Osteocyte (in vitro differentiated cells): ENCODE results near the gene SMPD4. TPM values are rescaled to one million over a fixed set of nuclear protein-coding genes. Genes with fewer than 3 reads are reported as not detected.
A peak's percentile ranks its signal among the peaks of the same experiment; 100 is the strongest.
"Not testable (repeated sequence)": the region's sequence is repeated elsewhere in the genome, so short reads cannot be mapped to it uniquely, and the experiment has no call there.

Source experiments
- DNase-seq: peaks from one replicate; pipeline ENCODE4 v3.0.0; 2021; ENCODE audit warnings: mixed read lengths; ENCODE audit not compliant: unreplicated experiment; ENCODE audit errors: extremely low spot score
- H3K27ac Mint-ChIP-seq: one replicate; pipeline ENCODE4 v1.8.0; 2021; ENCODE audit warnings: mild to moderate bottlenecking, mixed read lengths; ENCODE audit not compliant: unreplicated experiment
- H3K27me3 Mint-ChIP-seq: one replicate; pipeline ENCODE4 v1.8.0; 2021; ENCODE audit warnings: mixed read lengths; ENCODE audit not compliant: unreplicated experiment
- H3K36me3 Mint-ChIP-seq: one replicate; pipeline ENCODE4 v1.8.0; 2021; ENCODE audit warnings: mixed read lengths; ENCODE audit not compliant: unreplicated experiment
- H3K4me1 Mint-ChIP-seq: one replicate; pipeline ENCODE4 v1.8.0; 2021; ENCODE audit warnings: mixed read lengths; ENCODE audit not compliant: unreplicated experiment
- H3K4me3 Mint-ChIP-seq: one replicate; pipeline ENCODE4 v1.8.0; 2021; ENCODE audit warnings: mild to moderate bottlenecking, moderate library complexity, mixed read lengths; ENCODE audit not compliant: unreplicated experiment
- H3K9me3 Mint-ChIP-seq: one replicate; pipeline ENCODE4 v1.8.0; 2021; ENCODE audit warnings: mixed read lengths; ENCODE audit not compliant: unreplicated experiment
- CTCF ChIP-seq: fragments of 200-600 bp; sonication (generic); IDR thresholded peaks from 2 replicates; pipeline ENCODE4 v1.5.0; 2021; ENCODE audit warnings: antibody characterized with exemption, mild to moderate bottlenecking, moderate library complexity
- total RNA-seq: library from RNA; stranded (reverse); gene quantifications from 2 replicates; pipeline ENCODE4 v1.2.1, GENCODE V29; 2021

The SMPD4 gene
- total RNA-seq, 1 donor from 2014 or later = 64.8 TPM

DNA sequence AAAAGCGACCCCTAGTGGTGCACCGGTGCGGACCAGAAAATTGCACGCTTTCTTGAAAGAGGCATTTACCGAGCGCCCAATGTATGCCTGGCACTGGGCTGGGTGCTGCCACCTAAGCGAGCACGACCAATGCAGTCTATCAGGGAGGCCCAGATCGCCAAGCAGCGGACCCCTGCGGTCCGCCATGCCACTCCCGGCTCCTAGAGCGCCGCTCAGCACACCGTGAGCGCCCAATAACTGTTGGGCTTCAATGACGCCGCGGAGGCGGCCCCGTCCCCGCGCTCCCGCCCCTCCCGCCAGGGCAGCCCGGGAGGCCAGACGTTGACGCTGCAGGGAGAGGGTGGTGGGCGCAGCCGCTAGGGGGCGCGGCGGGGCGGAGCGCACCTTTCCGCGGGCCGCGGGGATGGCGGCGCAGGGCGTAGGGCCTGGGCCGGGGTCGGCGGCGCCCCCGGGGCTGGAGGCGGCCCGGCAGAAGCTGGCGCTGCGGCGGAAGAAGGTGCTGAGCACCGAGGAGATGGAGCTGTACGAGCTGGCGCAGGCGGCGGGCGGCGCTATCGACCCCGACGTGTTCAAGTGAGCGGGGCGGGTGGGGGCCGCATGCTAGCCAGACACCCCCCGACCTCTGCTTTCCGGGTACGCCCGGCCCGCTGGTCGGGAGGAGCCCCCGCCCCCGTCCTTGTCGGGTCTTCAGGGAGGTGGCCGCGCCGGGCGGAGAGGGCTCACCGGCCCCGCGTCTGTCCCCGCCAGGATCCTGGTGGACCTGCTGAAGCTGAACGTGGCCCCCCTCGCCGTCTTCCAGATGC, 679 bp upstream of the SMPD4 start, which contains the start of gene MZT2B:
Gene MZT2B (plus strand): TSS at position 383 of the 803 bp plus-strand sequence. CDS start 21 bp downstream, at position 404.
- peak within 1 kb of the TSS; percentile 87 for H3K27ac Mint-ChIP-seq
- TF ChIP-seq CTCF = peak; percentile 81
- H3K4me3 Mint-ChIP-seq = peak within 1 kb of the TSS; percentile 92
- H3K9me3 Mint-ChIP-seq, H3K27me3 Mint-ChIP-seq, H3K36me3 Mint-ChIP-seq: not testable (repeated sequence)
- DNase-seq = peak; percentile 96
- H3K4me1 Mint-ChIP-seq = peaks cover 25% of the 10 kb centered on the region

- H3K36me3 Mint-ChIP-seq, DNase-seq, H3K9me3 Mint-ChIP-seq, H3K27me3 Mint-ChIP-seq: not testable (repeated sequence)
- peak overlapping the region; percentile 87 for H3K27ac Mint-ChIP-seq
- H3K4me1 Mint-ChIP-seq = peaks cover 25% of the 10 kb centered on the region
- H3K4me3 Mint-ChIP-seq = peak overlapping the region; percentile 92
These were observed 738 bp downstream of the SMPD4 start for GRCh38 chr2:130180404-130181324.

DNA sequence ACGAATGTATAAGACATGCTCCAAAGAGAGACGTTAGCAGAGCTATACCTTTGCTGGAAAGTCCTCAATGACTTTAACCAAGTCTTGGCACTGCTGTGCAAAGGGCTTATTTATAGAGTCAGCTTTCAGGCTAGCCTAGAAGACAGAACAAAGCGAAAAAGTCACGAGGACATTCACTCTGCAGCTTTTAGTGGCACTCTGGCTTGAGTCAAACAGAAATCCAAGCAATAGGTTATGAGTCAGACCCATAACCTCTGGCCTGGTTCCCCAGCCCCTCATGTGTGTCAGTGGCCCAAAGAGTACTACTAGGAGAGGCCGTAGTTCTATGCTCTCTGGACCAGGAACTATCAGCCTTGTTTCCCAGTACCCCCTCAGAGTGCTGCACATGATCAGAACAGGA, 6.5 kb downstream of the SMPD4 start:
- not testable (repeated sequence) for H3K9me3 Mint-ChIP-seq, H3K4me3 Mint-ChIP-seq, DNase-seq, H3K27ac Mint-ChIP-seq, H3K4me1 Mint-ChIP-seq, H3K27me3 Mint-ChIP-seq
- H3K36me3 Mint-ChIP-seq = peaks cover 20% of the 10 kb centered on the region

- TF ChIP-seq CTCF = no peak
- no peaks in the 10 kb centered on the region for H3K4me1 Mint-ChIP-seq
- no peak overlapping the region for H3K4me3 Mint-ChIP-seq
- no peaks in the 10 kb centered on the region for H3K27me3 Mint-ChIP-seq
- H3K36me3 Mint-ChIP-seq = peaks cover 27% of the 10 kb centered on the region
- no peak for DNase-seq
- no peaks in the 10 kb centered on the region for H3K9me3 Mint-ChIP-seq
- H3K27ac Mint-ChIP-seq = no peak overlapping the region
These were observed 11.5 kb downstream of the SMPD4 start for GRCh38 chr2:130169896-130170295.

DNA sequence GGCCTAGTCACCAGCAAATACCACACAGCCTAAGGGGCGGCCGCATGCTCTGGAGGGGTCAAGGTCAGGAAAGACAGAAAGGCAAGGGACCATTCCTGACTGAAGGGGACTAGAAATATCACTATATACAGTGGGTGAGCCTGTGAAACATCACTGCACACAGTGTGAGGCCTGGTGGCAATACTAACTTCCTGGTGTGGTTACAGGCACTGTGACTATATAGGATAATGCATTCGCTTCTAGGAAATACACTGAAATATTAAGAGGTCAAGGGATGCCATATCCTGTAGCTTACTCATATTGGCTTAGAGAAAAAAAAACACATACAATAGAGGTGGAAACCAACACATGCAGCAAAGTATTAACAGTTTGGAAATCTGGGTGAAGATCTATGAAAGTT, 12.2 kb downstream of the SMPD4 start:
- H3K9me3 Mint-ChIP-seq, H3K27me3 Mint-ChIP-seq, H3K4me3 Mint-ChIP-seq, H3K27ac Mint-ChIP-seq, DNase-seq, H3K4me1 Mint-ChIP-seq: not testable (repeated sequence)
- H3K36me3 Mint-ChIP-seq = peaks cover 32% of the 10 kb centered on the region

DNA sequence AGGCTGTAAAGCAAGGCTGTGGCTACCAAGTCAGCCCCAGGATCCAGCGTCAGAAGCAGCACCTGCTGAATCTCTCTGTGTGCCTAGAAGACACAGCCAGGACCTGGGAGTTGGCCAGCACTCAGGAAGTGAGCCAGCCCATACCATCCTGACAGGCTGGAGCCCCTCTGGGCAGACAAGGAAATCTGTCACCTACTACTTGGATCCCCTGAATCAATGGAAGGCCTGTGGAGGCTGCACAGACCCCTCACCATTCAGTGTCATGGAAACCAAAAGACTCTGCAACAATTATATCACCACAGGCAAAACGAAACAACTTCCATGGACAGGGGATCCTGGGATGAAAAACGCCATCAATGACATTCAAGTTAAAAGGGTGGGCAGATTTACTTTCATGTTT, 14.8 kb downstream of the SMPD4 start:
- H3K4me1 Mint-ChIP-seq, DNase-seq, H3K27me3 Mint-ChIP-seq, H3K4me3 Mint-ChIP-seq, H3K9me3 Mint-ChIP-seq, H3K27ac Mint-ChIP-seq: not testable (repeated sequence)
- H3K36me3 Mint-ChIP-seq = peaks cover 24% of the 10 kb centered on the region
